Measurements from ENCODE around the gene FMO1.

- TF ChIP-seq POLR2A (IDR thresholded peaks at IDR 0.05) (no peak), CTCF (IDR thresholded peaks at IDR 0.05) (no peak)
Observed at GRCh38 chr1:171266930-171267329, 18.6 kb downstream of the FMO1 start.

Measured in uterus (tissue), 2 donors.